ENCODE measurements around the gene PKD1L1.
A peak's percentile ranks its signal among the peaks of the same experiment; 100 is the strongest.
"Not testable (repeated sequence)": the region's sequence is repeated elsewhere in the genome, so short reads cannot be mapped to it uniquely, and the experiment has no call there.

Gene PKD1L1

GRCh38 chr7:47948141-47948790 lies at the start of gene PKD1L1:
Gene PKD1L1, minus strand, starts transcription at chr7:47948466. Its CDS starts 26 bp downstream, at chr7:47948440.
- FAIRE-seq: no peak

GRCh38 chr7:47992446-47992845 lies 44.2 kb upstream of the PKD1L1 start:
- FAIRE-seq: no peak

GRCh38 chr7:47991741-47992311 lies 43.6 kb upstream of the PKD1L1 start:
- FAIRE-seq: no peak

- FAIRE-seq: no peak
Measured at GRCh38 chr7:47991270-47991669, 43.0 kb upstream of the PKD1L1 start.

GRCh38 chr7:47990592-47990991 lies 42.3 kb upstream of the PKD1L1 start:
- no peak for FAIRE-seq

- not testable (repeated sequence) for FAIRE-seq
Measured at GRCh38 chr7:47989607-47990400, 41.5 kb upstream of the PKD1L1 start.

GRCh38 chr7:47988496-47989386 lies 40.5 kb upstream of the PKD1L1 start:
- FAIRE-seq: no peak

- FAIRE-seq: no peak
Measured at GRCh38 chr7:47982610-47983009, 34.3 kb upstream of the PKD1L1 start.

- FAIRE-seq: not testable (repeated sequence)
Measured at GRCh38 chr7:47980648-47981047, 32.4 kb upstream of the PKD1L1 start.

- no peak for FAIRE-seq
Measured at GRCh38 chr7:47979832-47980181, 31.5 kb upstream of the PKD1L1 start.

GRCh38 chr7:47979145-47979831 lies 31.0 kb upstream of the PKD1L1 start, which contains the start of gene HUS1:
Gene HUS1, minus strand, starts transcription at chr7:47979615. Its CDS starts 96 bp downstream, at chr7:47979519.
- no peak for FAIRE-seq

GRCh38 chr7:47978790-47979144 lies 30.5 kb upstream of the PKD1L1 start:
- FAIRE-seq: no peak

- FAIRE-seq: no peak
Measured at GRCh38 chr7:47973739-47974138, 25.5 kb upstream of the PKD1L1 start.

- peak; percentile 87 for FAIRE-seq
Measured at GRCh38 chr7:47970761-47971160, 22.5 kb upstream of the PKD1L1 start.

- no peak for FAIRE-seq
Measured at GRCh38 chr7:47968847-47969774, 20.8 kb upstream of the PKD1L1 start.

- no peak for FAIRE-seq
Measured at GRCh38 chr7:47967708-47968107, 19.4 kb upstream of the PKD1L1 start.

- FAIRE-seq: no peak
Measured at GRCh38 chr7:47967123-47967522, 18.9 kb upstream of the PKD1L1 start.

GRCh38 chr7:47965456-47965855 lies 17.2 kb upstream of the PKD1L1 start:
- FAIRE-seq: no peak

- no peak for FAIRE-seq
Measured at GRCh38 chr7:47962262-47962661, 14.0 kb upstream of the PKD1L1 start.

GRCh38 chr7:47957156-47957555 lies 8.9 kb upstream of the PKD1L1 start:
- FAIRE-seq: no peak

GRCh38 chr7:47956220-47956619 lies 8.0 kb upstream of the PKD1L1 start:
- no peak for FAIRE-seq

Data from colon (tissue), 2 donors.